B cell (primary cell): ENCODE results near the gene VAV3.

Source experiments
- EZH2 ChIP-seq: IDR thresholded peaks from 2 replicates; pipeline ENCODE4 v1.6.1; 2012; ENCODE audit warnings: borderline replicate concordance, low read depth, mild to moderate bottlenecking, moderate library complexity, low read length; ENCODE audit not compliant: insufficient read depth, poor library complexity, severe bottlenecking
- TF ChIP-seq, protein P1 (sequence below): fragments of 200-600 bp; IDR thresholded peaks from one replicate; pipeline ENCODE4 v1.8.0; 2022; ENCODE audit warnings: antibody characterized with exemption, mild to moderate bottlenecking

DNA sequence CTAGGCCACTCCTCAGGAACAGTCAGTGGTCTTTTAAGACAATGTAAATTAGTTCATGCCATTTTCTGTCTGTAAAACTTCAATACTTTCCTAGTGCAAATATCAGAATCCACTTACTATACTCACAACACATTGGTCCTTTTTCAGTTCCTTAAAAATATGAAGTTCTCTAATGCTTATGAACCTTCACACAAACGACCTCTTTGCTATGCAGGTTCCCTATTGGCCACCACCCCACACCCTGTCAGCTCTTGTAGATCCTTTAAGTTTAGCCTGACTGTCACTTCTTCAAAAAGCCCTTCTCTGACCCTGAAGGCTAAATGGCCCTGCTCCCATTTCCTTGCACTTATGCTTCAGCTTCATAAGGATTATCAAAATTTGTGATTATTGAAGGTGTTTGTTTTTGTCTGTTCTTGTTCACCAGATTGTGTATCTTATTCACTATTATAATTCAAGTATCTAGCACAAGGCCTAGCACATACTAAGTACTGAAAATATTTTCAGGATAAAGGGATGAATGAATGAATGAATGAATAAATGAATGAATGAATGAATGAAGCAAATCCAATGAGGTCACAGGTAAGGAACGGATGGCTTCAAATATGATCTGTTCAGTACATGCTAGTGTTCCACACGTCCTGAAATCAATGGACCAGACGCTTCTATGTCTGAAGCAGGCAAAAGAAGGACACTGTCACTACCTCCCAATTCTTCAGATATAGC, 373.9 kb downstream of the VAV3 start:
- TF ChIP-seq, protein P1, sequence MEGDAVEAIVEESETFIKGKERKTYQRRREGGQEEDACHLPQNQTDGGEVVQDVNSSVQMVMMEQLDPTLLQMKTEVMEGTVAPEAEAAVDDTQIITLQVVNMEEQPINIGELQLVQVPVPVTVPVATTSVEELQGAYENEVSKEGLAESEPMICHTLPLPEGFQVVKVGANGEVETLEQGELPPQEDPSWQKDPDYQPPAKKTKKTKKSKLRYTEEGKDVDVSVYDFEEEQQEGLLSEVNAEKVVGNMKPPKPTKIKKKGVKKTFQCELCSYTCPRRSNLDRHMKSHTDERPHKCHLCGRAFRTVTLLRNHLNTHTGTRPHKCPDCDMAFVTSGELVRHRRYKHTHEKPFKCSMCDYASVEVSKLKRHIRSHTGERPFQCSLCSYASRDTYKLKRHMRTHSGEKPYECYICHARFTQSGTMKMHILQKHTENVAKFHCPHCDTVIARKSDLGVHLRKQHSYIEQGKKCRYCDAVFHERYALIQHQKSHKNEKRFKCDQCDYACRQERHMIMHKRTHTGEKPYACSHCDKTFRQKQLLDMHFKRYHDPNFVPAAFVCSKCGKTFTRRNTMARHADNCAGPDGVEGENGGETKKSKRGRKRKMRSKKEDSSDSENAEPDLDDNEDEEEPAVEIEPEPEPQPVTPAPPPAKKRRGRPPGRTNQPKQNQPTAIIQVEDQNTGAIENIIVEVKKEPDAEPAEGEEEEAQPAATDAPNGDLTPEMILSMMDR = no peak
- no peak for TF ChIP-seq EZH2
